ENCODE data around the gene ERH. TPM values are rescaled to one million over a fixed set of nuclear protein-coding genes. Genes with fewer than 3 reads are reported as not detected.
"Not testable (repeated sequence)": the region's sequence is repeated elsewhere in the genome, so short reads cannot be mapped to it uniquely, and the experiment has no call there.

Gene ERH
- total RNA-seq, 4 donors from 2014 or later = 54.0 to 102 (median 79.5) TPM

- no peaks in the 10 kb centered on the region for H3K9me3 ChIP-seq
- peaks cover 28 to 69% (median 31%) of the 10 kb centered on the region in 3 donors for H3K4me1 ChIP-seq
- no peaks in the 10 kb centered on the region for H3K27me3 ChIP-seq
- WGBS, 2 donors = 92 to 95% methylated on average over 7 to 8 of the region's 8 CpGs
- TF ChIP-seq CTCF (IDR thresholded peaks at IDR 0.05) (no peak), POLR2A (IDR thresholded peaks at IDR 0.05) (no peak)
- H3K4me3 ChIP-seq = peak overlapping the region; percentile 67 to 95 (median 82)
- intact Hi-C loops (cut with DNase I) = no loop called here
- peaks cover 0 to 21% (median 0%) of the 10 kb centered on the region in 3 donors for H3K36me3 ChIP-seq
- no peak overlapping the region for H3K27ac ChIP-seq
- no peak for DNase-seq
Observed at GRCh38 chr14:69399750-69400149, 1.7 kb upstream of the ERH start.

GRCh38 chr14:69398818-69399210, 715 bp upstream of the ERH start:
- DNase-seq = no peak
- Histone ChIP-seq H3K4me3 (peak overlapping the region; percentile 67 to 95 (median 82)), H3K4me1 (peaks cover 28 to 69% (median 31%) of the 10 kb centered on the region in 3 donors), H3K27me3 (no peaks in the 10 kb centered on the region), H3K36me3 (peaks cover 0 to 27% (median 2%) of the 10 kb centered on the region in 3 donors), H3K27ac (peak overlapping the region; percentile 83 to 95 (median 92)), H3K9me3 (no peaks in the 10 kb centered on the region)
- TF ChIP-seq POLR2A (IDR thresholded peaks at IDR 0.05) (no peak), CTCF (IDR thresholded peaks at IDR 0.05) (no peak)
- WGBS, 2 donors = 0% methylated on average over 2 of the region's 18 CpGs
- intact Hi-C loops (cut with DNase I) = no loop called here

GRCh38 chr14:69395929-69396328, 2.2 kb downstream of the ERH start:
- H3K36me3 ChIP-seq = peaks cover 0 to 54% (median 13%) of the 10 kb centered on the region in 3 donors
- H3K9me3 ChIP-seq = no peaks in the 10 kb centered on the region
- intact Hi-C loops (cut with DNase I) = no loop called here
- no peak for DNase-seq
- TF ChIP-seq CTCF (IDR thresholded peaks at IDR 0.05) = no peak
- TF ChIP-seq POLR2A (IDR thresholded peaks at IDR 0.05) = no peak
- H3K27ac ChIP-seq = no peak overlapping the region
- 80 to 90% methylated on average over 4 of the region's 4 CpGs for WGBS, 2 donors
- H3K4me3 ChIP-seq = no peak overlapping the region
- no peaks in the 10 kb centered on the region for H3K27me3 ChIP-seq
- H3K4me1 ChIP-seq = peaks cover 22 to 75% (median 27%) of the 10 kb centered on the region in 3 donors

- Histone ChIP-seq H3K9me3 (no peaks in the 10 kb centered on the region), H3K4me3 (no peak overlapping the region), H3K27ac (no peak overlapping the region), H3K4me1 (peaks cover 5 to 56% (median 13%) of the 10 kb centered on the region in 3 donors), H3K36me3 (peaks cover 0 to 87% (median 27%) of the 10 kb centered on the region in 3 donors), H3K27me3 (no peaks in the 10 kb centered on the region)
- 66 to 96% methylated on average over 3 of the region's 3 CpGs for WGBS, 2 donors
- intact Hi-C loops (cut with DNase I) = no loop called here
- no peak for TF ChIP-seq CTCF (IDR thresholded peaks at IDR 0.05)
- no peak for TF ChIP-seq POLR2A (IDR thresholded peaks at IDR 0.05)
- no peak for DNase-seq
Observed at GRCh38 chr14:69392481-69392880, 5.6 kb downstream of the ERH start.

- Histone ChIP-seq H3K4me1 (peaks cover 0 to 45% (median 3%) of the 10 kb centered on the region in 3 donors), H3K36me3 (peaks cover 0 to 97% (median 27%) of the 10 kb centered on the region in 3 donors), H3K27ac (peak overlapping the region in 1 of 4 donors; percentile 21)
- H3K4me3 ChIP-seq; intact Hi-C loops (cut with DNase I); H3K27me3 ChIP-seq; H3K9me3 ChIP-seq; DNase-seq: not testable (repeated sequence)
- 78 to 85% methylated on average over 8 of the region's 8 CpGs for WGBS, 2 donors
Observed at GRCh38 chr14:69391400-69391799, 6.7 kb downstream of the ERH start.

- H3K4me3 ChIP-seq = no peak overlapping the region
- TF ChIP-seq CTCF (IDR thresholded peaks at IDR 0.05) (no peak), POLR2A (IDR thresholded peaks at IDR 0.05) (no peak)
- H3K27ac ChIP-seq = no peak overlapping the region
- no peaks in the 10 kb centered on the region for H3K27me3 ChIP-seq
- no peak for DNase-seq
- H3K4me1 ChIP-seq = peaks cover 0 to 16% (median 0%) of the 10 kb centered on the region in 3 donors
- H3K36me3 ChIP-seq = peaks cover 4 to 96% (median 25%) of the 10 kb centered on the region in 3 donors
- no peaks in the 10 kb centered on the region for H3K9me3 ChIP-seq
- intact Hi-C loops (cut with DNase I) = no loop called here
- WGBS, 2 donors = 81 to 83% methylated on average over 3 of the region's 3 CpGs
Observed at GRCh38 chr14:69387311-69387710, 10.8 kb downstream of the ERH start.
